DMS 273 (cell line): ENCODE results near the gene KCNQ4.

Experiments used
- DNase-seq: peaks from one replicate; lab custom pipeline; 2025; ENCODE audit not compliant: unreplicated experiment; lab: John Stamatoyannopoulos, UW

The KCNQ4 gene

GRCh38 chr1:40887652-40888051, 104.1 kb downstream of the KCNQ4 start:
- no peak for DNase-seq
